ENCODE measurements around the gene MTHFD2L.

- TF ChIP-seq, protein P1, sequence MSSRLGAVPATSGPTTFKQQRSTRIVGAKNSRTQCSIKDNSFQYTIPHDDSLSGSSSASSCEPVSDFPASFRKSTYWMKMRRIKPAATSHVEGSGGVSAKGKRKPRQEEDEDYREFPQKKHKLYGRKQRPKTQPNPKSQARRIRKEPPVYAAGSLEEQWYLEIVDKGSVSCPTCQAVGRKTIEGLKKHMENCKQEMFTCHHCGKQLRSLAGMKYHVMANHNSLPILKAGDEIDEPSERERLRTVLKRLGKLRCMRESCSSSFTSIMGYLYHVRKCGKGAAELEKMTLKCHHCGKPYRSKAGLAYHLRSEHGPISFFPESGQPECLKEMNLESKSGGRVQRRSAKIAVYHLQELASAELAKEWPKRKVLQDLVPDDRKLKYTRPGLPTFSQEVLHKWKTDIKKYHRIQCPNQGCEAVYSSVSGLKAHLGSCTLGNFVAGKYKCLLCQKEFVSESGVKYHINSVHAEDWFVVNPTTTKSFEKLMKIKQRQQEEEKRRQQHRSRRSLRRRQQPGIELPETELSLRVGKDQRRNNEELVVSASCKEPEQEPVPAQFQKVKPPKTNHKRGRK (CRISPR knock-in tag; IDR thresholded peaks at IDR 0.05; ENCODE audit: borderline replicate concordance), result no peak
- no peak for TF ChIP-seq CREB1 (CRISPR knock-in tag; IDR thresholded peaks at IDR 0.05)
- TF ChIP-seq FOXK1 (CRISPR knock-in tag; IDR thresholded peaks at IDR 0.05), result no peak
- TF ChIP-seq, protein P2, sequence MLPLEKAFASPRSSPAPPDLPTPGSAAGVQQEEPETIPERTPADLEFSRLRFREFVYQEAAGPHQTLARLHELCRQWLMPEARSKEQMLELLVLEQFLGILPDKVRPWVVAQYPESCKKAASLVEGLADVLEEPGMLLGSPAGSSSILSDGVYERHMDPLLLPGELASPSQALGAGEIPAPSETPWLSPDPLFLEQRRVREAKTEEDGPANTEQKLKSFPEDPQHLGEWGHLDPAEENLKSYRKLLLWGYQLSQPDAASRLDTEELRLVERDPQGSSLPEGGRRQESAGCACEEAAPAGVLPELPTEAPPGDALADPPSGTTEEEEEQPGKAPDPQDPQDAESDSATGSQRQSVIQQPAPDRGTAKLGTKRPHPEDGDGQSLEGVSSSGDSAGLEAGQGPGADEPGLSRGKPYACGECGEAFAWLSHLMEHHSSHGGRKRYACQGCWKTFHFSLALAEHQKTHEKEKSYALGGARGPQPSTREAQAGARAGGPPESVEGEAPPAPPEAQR (CRISPR knock-in tag; IDR thresholded peaks at IDR 0.05), result no peak
- no peak for TF ChIP-seq CREM (CRISPR knock-in tag; IDR thresholded peaks at IDR 0.05)
- no peak for TF ChIP-seq CTCF (IDR thresholded peaks at IDR 0.05)
- TF ChIP-seq PRDM15 (CRISPR knock-in tag; IDR thresholded peaks at IDR 0.05), result no peak
- no peak for TF ChIP-seq CBFB (CRISPR knock-in tag; IDR thresholded peaks at IDR 0.05; ENCODE audit: low read depth)
- no peak for TF ChIP-seq ZNF232 (CRISPR knock-in tag; IDR thresholded peaks at IDR 0.05)
- TF ChIP-seq, protein P3, sequence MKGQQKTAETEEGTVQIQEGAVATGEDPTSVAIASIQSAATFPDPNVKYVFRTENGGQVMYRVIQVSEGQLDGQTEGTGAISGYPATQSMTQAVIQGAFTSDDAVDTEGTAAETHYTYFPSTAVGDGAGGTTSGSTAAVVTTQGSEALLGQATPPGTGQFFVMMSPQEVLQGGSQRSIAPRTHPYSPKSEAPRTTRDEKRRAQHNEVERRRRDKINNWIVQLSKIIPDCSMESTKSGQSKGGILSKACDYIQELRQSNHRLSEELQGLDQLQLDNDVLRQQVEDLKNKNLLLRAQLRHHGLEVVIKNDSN (CRISPR knock-in tag; IDR thresholded peaks at IDR 0.05), result no peak
Measured at GRCh38 chr4:74308215-74308614, 150.3 kb downstream of the MTHFD2L start, which contains the start of gene EPGN.
